IMR-90 (cell line): ENCODE measurements around the gene HBM. TPM values are rescaled to one million over a fixed set of nuclear protein-coding genes. Genes with fewer than 3 reads are reported as not detected.

ENCODE experiments used
- ATAC-seq: fragments of 200-7000 bp; cut with Tn5 transposase; 2 replicates; pipeline ENCODE4 v1.9.1; 2020; ENCODE audit warnings: low read depth, mild to moderate bottlenecking, moderate library complexity
- BruUV-seq: library from RNA; stranded (reverse); fragments of 400-500 nt; replicated peaks from 2 replicates; lab custom pipeline; 2021; lab: Mats Ljungman, UMichigan
- CTCF ChIA-PET: fragments of 300-600 bp; formaldehyde crosslinking; extraction: SDS; loops from one replicate; lab custom pipeline; 2021; ENCODE audit warnings: antibody characterized with exemption; lab: Yijun Ruan, JAX
- POLR2A ChIA-PET: fragments of 300-600 bp; sonication (Branson Sonifier 250); formaldehyde crosslinking; loops from one replicate; lab custom pipeline; 2022; ENCODE audit warnings: antibody characterized with exemption; ENCODE audit not compliant: unreplicated experiment; lab: Charles Lee
- DNase-seq: peaks from one replicate; pipeline ENCODE4 v3.0.0; 2013
- H2AFZ ChIP-seq: replicated peaks from 2 replicates; pipeline ENCODE3; 2013; ENCODE audit warnings: low read length, mild to moderate bottlenecking; ENCODE audit not compliant: poor library complexity
- H2AK5ac ChIP-seq: 2 replicates; pipeline ENCODE4 v1.6.1; 2013; ENCODE audit warnings: low read depth, low read length, inconsistent platforms
- H2AK9ac ChIP-seq: replicated peaks from 2 replicates; pipeline ENCODE3; 2013; ENCODE audit warnings: mild to moderate bottlenecking, low read depth, low read length, moderate library complexity; ENCODE audit not compliant: poor library complexity
- H2BK120ac ChIP-seq: 2 replicates; pipeline ENCODE4 v1.6.1; 2013; ENCODE audit warnings: low read depth, low read length, inconsistent platforms
- H2BK15ac ChIP-seq: 3 replicates; pipeline ENCODE4 v1.6.1; 2013; ENCODE audit warnings: low read depth, low read length, inconsistent platforms
- H2BK20ac ChIP-seq: 2 replicates; pipeline ENCODE4 v1.6.1; 2013; ENCODE audit warnings: low read depth, mild to moderate bottlenecking, inconsistent platforms, low read length, moderate library complexity
- H2BK5ac ChIP-seq: 2 replicates; pipeline ENCODE4 v1.6.1; 2013; ENCODE audit warnings: mild to moderate bottlenecking, low read depth, low read length, inconsistent platforms; ENCODE audit not compliant: poor library complexity, severe bottlenecking
- H3K14ac ChIP-seq: replicated peaks from 2 replicates; pipeline ENCODE4 v1.6.1; 2013; ENCODE audit warnings: low read depth, low read length, inconsistent platforms
- H3K18ac ChIP-seq: 2 replicates; pipeline ENCODE4 v1.6.1; 2013; ENCODE audit warnings: low read depth, low read length, control low read depth
- H3K23ac ChIP-seq: 2 replicates; pipeline ENCODE4 v1.6.1; 2013; ENCODE audit warnings: low read depth, low read length, inconsistent platforms
- H3K27ac ChIP-seq: 2 replicates; pipeline ENCODE4 v1.5.1; 2013; ENCODE audit warnings: mild to moderate bottlenecking, control low read depth, low read length; ENCODE audit not compliant: insufficient read depth
- H3K27me3 ChIP-seq: 2 replicates; pipeline ENCODE4 v1.6.1; 2013; ENCODE audit warnings: low read length; ENCODE audit not compliant: control insufficient read depth, insufficient read depth
- H3K36me3 ChIP-seq: 2 replicates; pipeline ENCODE4 v1.6.1; 2013; ENCODE audit warnings: low read length, mixed read lengths; ENCODE audit not compliant: control insufficient read depth, insufficient read depth
- H3K4ac ChIP-seq: 2 replicates; pipeline ENCODE4 v1.6.1; 2013; ENCODE audit warnings: low read depth, low read length, inconsistent platforms
- H3K4me1 ChIP-seq: 2 replicates; pipeline ENCODE4 v1.6.1; 2013; ENCODE audit warnings: low read length, mixed read lengths; ENCODE audit not compliant: control insufficient read depth, insufficient read depth
- H3K4me2 ChIP-seq: 2 replicates; pipeline ENCODE4 v1.6.1; 2013; ENCODE audit warnings: low read depth, mild to moderate bottlenecking, control low read depth, low read length, moderate library complexity
- H3K4me3 ChIP-seq: 2 replicates; pipeline ENCODE4 v1.5.1; 2013; ENCODE audit warnings: low read depth, mild to moderate bottlenecking, control low read depth, low read length, moderate library complexity; ENCODE audit not compliant: insufficient read depth
- H3K56ac ChIP-seq: 2 replicates; pipeline ENCODE4 v1.6.1; 2013; ENCODE audit warnings: low read length, inconsistent platforms; ENCODE audit not compliant: insufficient read depth; ENCODE audit errors: extremely low read depth
- H3K79me1 ChIP-seq, 2 experiments: 2 replicates each; pipeline ENCODE4 v1.6.1; 2013; ENCODE audit warnings: low read length in 2 of 2, inconsistent platforms in 1 of 2, low read depth in 1 of 2
- H3K9ac ChIP-seq: 2 replicates; pipeline ENCODE4 v1.6.1; 2013; ENCODE audit warnings: low read depth, low read length, control low read depth
- H3K9me1 ChIP-seq: 2 replicates; pipeline ENCODE4 v1.6.1; 2013; ENCODE audit warnings: low read length, inconsistent platforms; ENCODE audit not compliant: insufficient read depth
- H3K9me3 ChIP-seq: 2 replicates; pipeline ENCODE4 v1.6.1; 2013; ENCODE audit warnings: low read length; ENCODE audit not compliant: control insufficient read depth, insufficient read depth
- H4K20me1 ChIP-seq: 2 replicates; pipeline ENCODE4 v1.6.1; 2013; ENCODE audit warnings: low read length, inconsistent platforms; ENCODE audit not compliant: insufficient read depth
- H4K5ac ChIP-seq: 2 replicates; pipeline ENCODE4 v1.6.1; 2013; ENCODE audit warnings: mild to moderate bottlenecking, low read depth, low read length, control low read depth
- H4K8ac ChIP-seq, 2 experiments: 2 replicates each; pipeline ENCODE4 v1.6.1; 2013; ENCODE audit warnings: low read depth in 2 of 2, low read length in 2 of 2, control low read depth in 1 of 2, inconsistent platforms in 1 of 2
- H4K91ac ChIP-seq: 2 replicates; pipeline ENCODE4 v1.6.1; 2013; ENCODE audit warnings: low read depth, low read length, inconsistent platforms; ENCODE audit not compliant: insufficient read depth
- CEBPB ChIP-seq: IDR thresholded peaks from 2 replicates; pipeline ENCODE4 v1.6.1; 2012; ENCODE audit warnings: low read depth, low read length, improper control_type of control experiment
- CHD1 ChIP-seq: IDR thresholded peaks from 2 replicates; pipeline ENCODE4 v1.6.1; 2012; ENCODE audit warnings: low read depth, low read length, improper control_type of control experiment
- MAFK ChIP-seq: IDR thresholded peaks from 2 replicates; pipeline ENCODE4 v1.6.1; 2012; ENCODE audit warnings: low read depth, low read length, improper control_type of control experiment
- MAZ ChIP-seq: IDR thresholded peaks from 2 replicates; pipeline ENCODE4 v1.6.1; 2012; ENCODE audit warnings: low read depth, mild to moderate bottlenecking, low read length, improper control_type of control experiment, moderate library complexity, borderline replicate concordance
- NFE2L2 ChIP-seq: fragments of 150-350 bp; IDR thresholded peaks from 2 replicates; pipeline ENCODE4 v1.6.1; 2016; ENCODE audit warnings: low read depth, mild to moderate bottlenecking, low read length
- POLR2A ChIP-seq: IDR thresholded peaks from 2 replicates; pipeline ENCODE4 v1.6.1; 2012; ENCODE audit warnings: mild to moderate bottlenecking, low read depth, low read length
- RCOR1 ChIP-seq: IDR thresholded peaks from 2 replicates; pipeline ENCODE4 v1.6.1; 2012; ENCODE audit warnings: mild to moderate bottlenecking, low read length, improper control_type of control experiment; ENCODE audit not compliant: insufficient replicate concordance
- SMC3 ChIP-seq: fragments of 150-350 bp; IDR thresholded peaks from 2 replicates; pipeline ENCODE4 v1.6.1; 2016; ENCODE audit warnings: low read depth, mild to moderate bottlenecking, antibody characterized with exemption, low read length, moderate library complexity
- WGBS, 2 experiments: methylation state at CpG; one replicate each; pipeline versions ENCODE4 v1.1.5 to v1.1.7; 2013; ENCODE audit warnings: missing lambda C conversion rate in 2 of 2; ENCODE audit not compliant: insufficient read length in 1 of 2; ENCODE audit errors: extremely low coverage in 2 of 2; 5-methylcytosine and 5-hydroxymethylcytosine counted together
- dilution Hi-C: fragments of 300-500 bp; cut with HindIII; formaldehyde crosslinking; loops from one replicate; pipeline ENCODE4 v1.14.3; 2018; ENCODE audit warnings: low sequenced_read_pairs; ENCODE audit not compliant: unreplicated experiment
- in situ Hi-C: fragments of 300-500 bp; cut with MboI; formaldehyde crosslinking; loops from 3 replicates; pipeline ENCODE4 v1.14.3; 2019; ENCODE audit warnings: low sequenced_read_pairs, inconsistent platforms, mixed read lengths
- intact Hi-C: fragments of 100-400 bp; cut with micrococcal nuclease; formaldehyde crosslinking; loops from 2 replicates; pipeline ENCODE4 v1.10.0; 2022
- polyA plus RNA-seq, 3 experiments: library from polyadenylated mRNA; depleted of rRNA; stranded (reverse); fragments of >200 nt; gene quantifications; 2 replicates each; pipeline ENCODE4 v1.2.3, GENCODE V29; 2012; ENCODE audit warnings: low replicate concordance in 1 of 3
- total RNA-seq: library from RNA; depleted of rRNA; stranded (reverse); fragments of >200 nt; gene quantifications from 2 replicates; pipeline ENCODE4 v1.2.3, GENCODE V29; 2012
- TF ChIP-seq, protein P1 (sequence below): fragments of 150-350 bp; IDR thresholded peaks from 2 replicates; pipeline ENCODE4 v1.6.1; 2017; ENCODE audit warnings: mild to moderate bottlenecking, antibody characterized with exemption, low read length, low read depth

Gene HBM
- total and polyA plus RNA-seq, 2 of the 4 experiments (the other 2 are of a cell fraction), result not detected

DNA sequence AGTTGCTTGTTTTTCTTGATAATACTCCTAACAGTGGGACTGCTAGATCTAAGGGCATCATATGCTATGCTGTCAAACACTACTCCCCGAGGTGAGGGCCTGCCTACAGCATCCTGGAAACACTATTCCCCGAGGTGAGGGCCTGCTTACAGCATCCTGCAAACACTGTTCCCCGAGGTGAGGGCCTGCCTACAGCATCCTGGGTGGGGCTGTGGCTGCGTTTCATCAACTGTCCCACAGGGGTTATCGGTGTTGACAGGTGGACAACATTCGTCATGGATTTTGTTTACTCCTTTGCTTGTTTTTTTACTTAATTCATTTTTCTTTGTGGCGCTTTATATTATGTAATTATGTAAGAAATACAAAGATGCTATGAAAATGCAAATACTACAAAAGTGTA is 49.8 kb upstream of the HBM start:
- Histone ChIP-seq H3K36me3 (peaks cover 19% of the 10 kb centered on the region), H2BK15ac (no peak overlapping the region), H3K4me1 (peaks cover 16% of the 10 kb centered on the region), H4K91ac (no peak overlapping the region), H3K23ac (no peak overlapping the region), H2BK120ac (no peak overlapping the region), H4K20me1 (peaks cover 13% of the 10 kb centered on the region), H3K27ac (no peak overlapping the region), H3K9ac (no peak overlapping the region), H2AFZ (no peak overlapping the region), H2AK5ac (no peak overlapping the region), H3K9me1 (peaks cover 25% of the 10 kb centered on the region), H3K4me2 (no peak overlapping the region), H4K5ac (no peak overlapping the region), H2BK20ac (no peak overlapping the region), H3K18ac (no peak overlapping the region), H3K9me3 (no peaks in the 10 kb centered on the region), H3K79me1 (peaks cover 8 to 47% of the 10 kb centered on the region in 2 experiments; a peak in 3 of 4 replicates), H2BK5ac (no peak overlapping the region), H4K8ac (no peak overlapping the region), H3K14ac (no peak overlapping the region), H2AK9ac (no peak overlapping the region), H3K56ac (no peak overlapping the region), H3K4ac (no peak overlapping the region), H3K4me3 (no peak overlapping the region), H3K27me3 (no peaks in the 10 kb centered on the region)
- dilution Hi-C loops, result no loop called here
- ATAC-seq, result no peak
- no TSS peak for BruUV-seq
- intact Hi-C loops, result no loop called here
- in situ Hi-C loops, result no loop called here
- TF ChIP-seq, protein P1, sequence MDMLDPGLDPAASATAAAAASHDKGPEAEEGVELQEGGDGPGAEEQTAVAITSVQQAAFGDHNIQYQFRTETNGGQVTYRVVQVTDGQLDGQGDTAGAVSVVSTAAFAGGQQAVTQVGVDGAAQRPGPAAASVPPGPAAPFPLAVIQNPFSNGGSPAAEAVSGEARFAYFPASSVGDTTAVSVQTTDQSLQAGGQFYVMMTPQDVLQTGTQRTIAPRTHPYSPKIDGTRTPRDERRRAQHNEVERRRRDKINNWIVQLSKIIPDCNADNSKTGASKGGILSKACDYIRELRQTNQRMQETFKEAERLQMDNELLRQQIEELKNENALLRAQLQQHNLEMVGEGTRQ, result no peak
- TF ChIP-seq NFE2L2 (no peak), RCOR1 (no peak), CHD1 (no peak), CEBPB (no peak), MAZ (no peak), SMC3 (no peak), MAFK (no peak), POLR2A (no peak)
- ChIA-PET POLR2A (no interaction called here), CTCF (no interaction called here)
- WGBS, 2 experiments, result 50% methylated on average over 1 of the region's 7 CpGs; no CpG with 5 or more reads in 1 of the 2 experiments
- DNase-seq, result no peak
